ENCODE results near the gene UBE2H. TPM values are rescaled to one million over a fixed set of nuclear protein-coding genes. Genes with fewer than 3 reads are reported as not detected.

Gene UBE2H
- polyA plus RNA-seq, 5 donors = 64.4 to 89.4 (median 85.2) TPM

DNA sequence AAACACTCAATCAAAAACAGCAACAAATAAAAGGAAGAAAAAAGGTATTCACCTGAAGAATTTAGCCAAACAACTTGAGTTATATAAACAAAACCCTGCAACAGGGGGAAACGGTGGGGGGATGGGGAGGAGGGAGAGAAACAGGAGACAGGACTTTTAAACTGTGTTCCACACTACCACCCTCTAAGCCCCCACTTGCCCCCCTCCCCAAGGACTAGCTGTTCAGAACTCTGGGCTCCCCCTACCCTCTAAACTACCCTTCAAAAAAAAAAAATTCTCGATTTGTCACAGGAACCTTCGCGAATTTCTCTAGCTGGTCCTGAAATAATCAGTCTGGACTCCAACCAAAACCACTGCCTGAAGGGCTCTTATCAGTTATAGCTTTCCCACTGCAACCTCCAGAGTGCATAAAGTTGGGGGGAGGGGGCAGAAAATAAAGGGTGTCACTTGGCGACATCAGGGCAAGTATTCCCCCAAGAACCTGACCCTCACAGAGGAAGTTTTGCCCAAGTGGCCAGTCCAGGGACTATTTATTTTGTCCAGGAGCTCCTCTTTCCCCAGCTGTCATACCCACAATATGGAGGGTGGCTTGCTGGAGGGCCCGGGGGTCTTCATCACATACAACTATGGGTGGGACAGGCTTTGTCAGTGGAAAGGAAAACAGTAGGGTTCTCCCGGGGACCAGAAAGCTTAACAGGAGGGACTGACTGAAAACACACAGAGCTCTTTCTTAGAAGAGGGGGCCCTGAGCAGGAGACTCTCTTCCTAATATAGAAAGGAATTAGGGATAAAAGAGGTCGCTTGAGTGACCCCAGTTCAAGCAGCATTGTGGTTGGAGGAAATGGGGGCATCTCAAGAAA lies 1.3 kb downstream of the UBE2H start:
- DNase-seq = peak; percentile 45 to 55

DNA sequence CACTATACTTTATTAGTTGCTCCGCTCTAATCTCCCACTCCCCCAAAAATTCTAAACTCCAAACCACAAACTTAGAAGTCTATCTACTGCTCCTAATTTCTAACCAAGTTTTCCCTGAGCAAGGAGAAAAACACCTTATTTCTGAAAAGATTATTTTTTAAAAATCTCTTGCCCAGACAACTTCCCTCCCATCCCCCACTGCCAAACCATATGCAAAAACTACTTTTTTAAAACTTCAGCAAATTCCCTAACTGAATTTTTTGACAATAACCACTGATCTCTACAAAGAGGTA lies 1.9 kb downstream of the UBE2H start:
- DNase-seq = no peak

DNA sequence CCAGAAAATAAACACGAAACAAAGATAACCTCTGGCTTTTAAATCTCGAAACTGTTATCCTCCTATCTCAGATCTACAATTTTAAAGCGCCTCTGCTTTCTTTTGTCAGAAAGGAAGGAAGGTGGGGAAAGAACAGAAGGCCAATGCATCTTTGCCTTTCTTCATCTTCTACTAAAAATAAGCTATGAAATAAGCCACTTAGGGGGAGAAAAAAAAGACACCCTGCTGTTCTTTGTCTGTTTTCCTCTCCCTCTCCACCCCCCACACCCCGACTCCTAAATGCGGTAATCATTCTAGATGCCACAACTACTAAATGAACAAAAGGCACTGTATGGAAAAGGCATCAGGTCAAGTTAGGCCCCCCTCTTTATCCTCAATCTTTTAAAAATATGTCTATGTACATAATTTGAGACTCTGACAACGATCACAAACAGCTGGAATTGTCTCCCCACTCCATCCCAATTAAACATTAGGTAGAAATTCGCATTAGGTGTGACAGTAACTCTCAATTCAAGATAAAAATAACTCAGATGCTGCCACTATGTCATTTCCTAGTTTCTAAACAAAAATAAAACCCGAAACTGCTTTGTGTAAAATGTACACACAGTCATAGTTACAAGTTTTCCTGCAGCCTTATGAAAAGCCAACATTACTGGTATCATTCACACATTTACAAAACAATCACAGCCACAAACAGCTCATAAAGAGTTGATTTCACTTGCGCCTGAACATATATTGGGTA lies 2.4 kb downstream of the UBE2H start:
- DNase-seq = peak; percentile 35 to 44

DNA sequence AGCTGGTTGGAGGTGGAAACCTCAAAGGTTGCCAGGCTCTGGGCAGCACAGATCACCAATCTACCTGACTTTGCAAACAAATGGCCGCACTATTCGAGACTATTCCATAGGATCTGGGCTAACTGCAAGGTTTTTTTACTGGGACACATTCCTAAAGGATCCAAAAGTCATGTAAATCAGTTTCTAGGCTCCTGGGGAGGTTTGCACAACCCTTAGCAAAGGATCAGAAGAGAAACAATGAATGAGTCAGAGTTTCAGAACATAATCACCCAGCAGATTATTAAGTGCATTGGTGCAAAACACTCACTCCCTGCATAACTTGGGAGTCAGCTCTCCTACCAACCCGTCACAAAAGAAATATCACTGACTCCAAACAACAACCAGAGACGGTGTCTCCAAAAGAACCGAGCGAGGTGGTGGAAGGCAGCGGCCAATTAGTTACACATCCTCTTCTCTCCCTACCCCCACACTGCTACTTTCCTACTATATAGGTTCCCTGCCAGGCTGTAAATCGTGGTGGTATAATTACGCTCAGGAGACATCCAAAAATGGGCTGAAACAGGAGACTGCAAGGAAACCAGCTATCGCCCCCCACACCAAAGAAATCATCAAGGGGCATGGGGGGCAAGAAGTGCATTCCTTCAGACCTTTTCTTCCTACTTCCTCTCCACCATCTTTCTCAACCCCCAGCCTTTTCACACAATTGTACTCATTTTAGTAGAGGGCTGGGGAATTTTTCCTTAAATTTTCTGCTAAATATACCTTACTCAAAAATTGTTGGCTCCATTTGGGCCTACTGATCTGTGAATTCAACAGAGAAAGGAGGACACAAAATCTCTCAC lies 3.2 kb downstream of the UBE2H start:
- peak; percentile 28 to 45 for DNase-seq

DNA sequence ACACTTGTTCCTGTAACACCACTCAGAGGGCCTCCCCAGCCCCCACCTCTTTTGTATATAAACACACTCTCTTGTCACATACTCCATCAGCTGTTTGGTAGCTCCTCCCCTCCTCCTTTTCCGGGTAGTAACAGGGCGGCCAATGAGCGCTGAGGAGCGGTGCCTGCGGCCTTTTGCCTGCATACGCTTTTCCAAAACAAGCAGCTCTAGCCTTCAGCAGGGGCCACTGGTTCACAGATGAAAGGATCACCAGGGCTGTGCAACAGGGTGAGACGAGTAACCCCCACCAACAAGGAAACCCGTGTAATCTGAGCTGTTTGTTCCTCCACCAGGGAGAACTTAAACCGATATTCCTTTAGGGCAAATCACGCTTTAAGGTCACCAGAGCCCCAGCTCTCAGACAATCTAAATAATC lies 3.9 kb downstream of the UBE2H start:
- peak; percentile 88 to 92 for DNase-seq

DNA sequence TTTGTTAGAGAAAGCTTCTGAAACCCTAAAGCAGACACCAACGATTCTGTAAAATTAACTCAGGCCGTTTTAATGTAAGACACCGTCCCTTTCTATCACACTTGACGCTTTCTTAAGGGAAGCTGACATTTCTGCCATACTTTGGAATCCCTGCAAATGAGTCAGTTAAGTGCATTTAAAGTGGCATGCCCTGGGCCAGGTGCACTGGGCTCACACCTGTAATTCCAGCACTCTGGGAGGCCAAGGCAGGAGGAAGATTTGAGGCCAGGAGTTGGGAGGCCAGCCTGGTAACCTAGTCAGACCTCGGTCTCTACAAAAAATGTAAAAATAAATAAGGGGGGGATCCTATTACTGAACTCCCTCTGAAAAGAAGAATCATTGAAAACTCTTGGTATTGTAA lies 4.4 kb downstream of the UBE2H start:
- DNase-seq = no peak

DNA sequence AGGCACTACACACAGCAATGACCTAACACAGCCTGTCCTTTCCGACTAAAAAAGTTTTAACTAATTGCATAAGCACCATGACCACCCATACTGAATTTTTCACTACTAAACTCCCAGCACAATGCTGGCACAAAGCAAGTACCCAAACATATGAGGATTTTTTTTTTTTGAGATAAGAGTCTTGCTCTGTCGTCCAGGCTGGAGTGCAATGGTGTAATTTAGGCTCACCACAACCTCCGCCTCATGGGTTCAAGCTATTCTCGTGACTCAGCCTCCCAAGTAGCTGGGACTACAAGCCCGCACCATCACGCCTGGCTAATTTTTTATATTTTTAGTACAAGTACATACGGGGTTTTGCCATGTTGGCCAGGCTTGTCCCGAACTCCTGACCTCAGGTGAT lies 5.1 kb downstream of the UBE2H start:
- DNase-seq = peak in 1 of 2 donors; percentile 15

DNA sequence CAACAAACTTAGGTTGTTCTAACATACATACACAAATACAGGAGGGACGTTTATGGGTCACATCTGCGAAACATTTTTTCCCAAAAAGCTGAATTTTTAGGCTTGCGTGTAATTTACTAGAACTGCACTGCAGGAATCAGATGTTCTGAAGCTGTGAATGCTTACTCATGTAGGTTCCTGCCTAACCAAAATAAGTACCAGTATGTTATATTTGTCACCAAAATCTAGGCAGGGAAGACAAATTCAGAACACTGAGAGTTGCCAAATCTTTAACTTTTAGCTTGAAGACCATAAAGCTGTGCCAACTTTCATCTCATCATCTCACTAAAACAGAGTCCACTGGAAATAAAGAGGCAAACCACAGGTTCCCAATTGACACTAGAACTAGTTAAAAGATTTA lies 5.7 kb downstream of the UBE2H start:
- DNase-seq = no peak

DNA sequence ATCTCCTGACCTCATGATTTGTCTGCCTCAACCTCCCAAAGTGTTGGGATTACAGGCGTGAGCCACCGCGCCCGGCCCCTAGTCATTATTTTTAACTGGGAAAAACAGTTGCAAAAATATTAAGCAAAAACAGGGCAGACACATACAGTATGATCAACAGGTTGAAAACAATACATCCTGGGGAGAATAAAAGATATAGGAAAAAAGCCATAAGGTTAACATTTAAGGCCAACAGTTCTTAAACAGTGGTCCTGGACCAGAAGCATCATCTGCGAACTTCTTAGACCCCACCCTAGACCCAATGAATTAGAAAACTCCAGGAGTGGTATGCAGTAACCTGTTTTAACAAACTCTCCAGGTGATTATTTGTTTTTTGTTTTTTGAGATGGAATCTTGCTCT lies 6.5 kb downstream of the UBE2H start:
- DNase-seq = no peak

DNA sequence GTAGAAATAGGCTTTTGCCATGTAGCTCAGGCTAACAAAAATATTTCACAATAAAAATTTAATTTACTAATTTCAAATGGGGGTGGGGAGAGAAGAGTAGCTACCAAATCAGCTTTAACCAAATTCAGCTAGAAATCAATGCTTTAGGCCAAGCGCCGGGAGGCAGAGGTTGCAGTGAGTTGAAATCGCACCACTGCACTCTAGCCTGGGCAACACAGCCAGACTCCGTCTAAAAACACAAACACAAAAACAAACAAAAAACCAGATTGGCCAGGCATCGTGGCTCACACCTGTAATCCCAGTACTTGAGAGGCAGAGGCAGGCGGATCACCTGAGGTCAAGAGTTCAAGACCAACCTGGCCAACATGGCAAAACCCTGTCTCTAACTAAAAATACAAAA lies 9.4 kb downstream of the UBE2H start:
- DNase-seq = no peak

DNA sequence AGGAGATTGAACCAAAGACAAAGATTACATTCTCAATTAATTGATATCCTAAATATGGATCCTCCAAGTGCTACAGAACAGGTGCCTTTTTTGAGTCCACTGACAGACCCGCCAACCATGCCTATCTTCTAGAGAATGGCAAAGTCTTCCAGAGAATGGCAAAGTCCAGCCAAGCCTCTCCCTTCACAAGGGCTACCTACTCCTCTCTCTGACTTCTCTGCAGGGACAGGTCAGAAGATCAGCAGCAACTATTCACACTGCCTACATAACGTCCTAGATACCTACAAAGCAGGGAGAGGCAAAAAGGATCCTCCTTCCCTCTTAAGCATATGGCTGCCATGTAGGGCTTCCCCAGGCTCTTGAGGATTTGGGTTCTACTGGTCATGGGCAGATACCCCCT lies 12.4 kb downstream of the UBE2H start:
- no peak for DNase-seq

DNA sequence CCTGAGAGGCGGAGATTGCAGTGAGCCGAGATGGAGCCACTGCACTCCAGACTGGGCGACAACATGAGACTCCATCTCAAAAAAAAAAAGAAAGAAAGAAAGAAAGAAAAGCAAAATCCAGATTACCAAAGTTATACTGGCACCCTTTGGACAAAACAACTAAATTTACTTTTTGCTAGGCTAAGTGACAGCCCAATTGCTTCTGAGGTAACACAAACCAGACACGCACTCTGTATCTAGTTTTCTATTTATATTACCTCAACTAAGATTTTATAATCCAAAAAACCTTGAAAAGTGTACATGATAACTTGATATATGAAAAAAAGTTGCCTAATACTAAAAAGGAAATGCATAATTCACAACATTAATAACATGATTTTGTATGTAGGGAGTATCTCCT lies 12.9 kb downstream of the UBE2H start:
- DNase-seq = no peak

DNA sequence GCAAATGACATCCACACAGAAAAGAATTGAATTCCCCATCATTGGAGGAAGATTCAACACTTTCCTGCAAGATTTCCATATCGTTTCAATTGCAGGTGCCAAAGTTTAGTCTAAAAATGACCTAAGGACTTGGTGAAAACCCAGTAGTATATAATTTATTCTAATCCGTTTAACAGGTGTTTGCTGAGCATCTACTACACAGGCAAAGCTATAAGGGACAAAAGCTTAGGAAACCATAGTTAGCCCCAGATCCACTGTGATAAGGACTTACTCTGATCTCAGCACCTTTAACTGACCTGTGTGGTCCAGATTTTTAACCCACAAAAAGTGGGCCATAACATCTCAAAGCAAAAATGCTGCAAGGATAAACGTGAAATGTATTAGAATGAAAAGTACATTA lies 19.1 kb downstream of the UBE2H start:
- DNase-seq = no peak

DNA sequence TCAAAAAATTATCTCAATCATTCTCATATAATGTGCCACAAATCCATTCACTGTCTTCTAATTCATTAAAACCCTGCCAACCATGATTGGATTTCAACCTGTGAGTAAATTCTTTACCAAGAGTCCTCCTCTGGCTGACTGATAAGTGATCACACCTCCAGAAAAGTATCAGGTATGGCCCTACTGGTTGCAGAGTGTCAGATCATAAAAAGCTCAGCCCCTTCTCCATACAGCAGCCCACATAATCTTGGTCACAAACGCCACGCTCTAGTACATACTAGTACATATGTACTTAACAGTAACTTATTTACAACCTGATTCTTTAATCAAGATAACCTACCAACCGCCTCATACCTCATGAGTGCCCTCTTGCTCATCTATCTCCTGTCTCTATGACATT lies 26.1 kb downstream of the UBE2H start:
- DNase-seq = no peak

DNA sequence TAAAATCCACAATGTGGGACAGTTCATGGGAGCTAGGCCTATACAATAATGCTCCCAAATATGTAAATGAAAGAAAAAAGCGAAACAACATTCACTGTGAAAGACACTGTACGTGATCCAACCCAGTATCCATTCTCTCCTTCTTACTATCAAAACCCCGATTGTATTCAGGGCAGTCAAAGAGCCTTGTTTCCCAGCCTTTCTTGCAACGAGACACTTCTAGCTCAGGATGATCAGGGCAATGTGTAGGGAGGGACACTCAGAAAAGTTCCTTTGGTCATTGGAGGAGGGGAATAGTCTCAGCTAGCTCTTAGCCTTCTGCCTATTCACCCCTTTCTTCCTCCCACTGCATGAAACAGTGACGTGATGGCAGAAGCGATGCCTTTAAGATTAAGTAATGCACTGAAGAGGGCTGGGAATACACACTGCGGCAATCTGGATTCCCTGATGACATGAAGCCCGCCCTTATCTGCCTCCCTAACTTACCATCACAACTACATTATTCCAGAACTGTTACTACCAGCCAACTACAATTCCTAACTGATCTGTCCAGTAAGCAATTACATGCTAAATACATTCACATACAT lies 27.3 kb downstream of the UBE2H start:
- no peak for DNase-seq

DNA sequence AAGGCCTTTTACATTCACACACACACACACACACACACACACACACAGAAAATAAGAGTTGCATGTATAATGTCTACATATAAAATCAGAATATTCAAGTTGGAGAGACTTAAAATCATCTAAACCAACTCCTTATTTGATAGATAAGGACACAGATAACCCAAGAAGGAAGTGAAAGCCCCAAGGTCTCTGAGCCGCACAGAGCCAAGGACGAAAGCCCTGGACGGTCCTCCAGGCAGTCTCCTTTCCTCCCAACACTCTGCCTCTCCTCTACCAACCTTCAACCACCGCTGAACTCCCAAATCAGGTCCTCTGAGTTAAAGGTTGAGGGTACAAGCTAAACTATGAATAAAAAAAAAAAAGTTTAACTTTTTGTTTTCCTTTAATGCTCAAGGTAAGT lies 28.2 kb downstream of the UBE2H start:
- no peak for DNase-seq

DNA sequence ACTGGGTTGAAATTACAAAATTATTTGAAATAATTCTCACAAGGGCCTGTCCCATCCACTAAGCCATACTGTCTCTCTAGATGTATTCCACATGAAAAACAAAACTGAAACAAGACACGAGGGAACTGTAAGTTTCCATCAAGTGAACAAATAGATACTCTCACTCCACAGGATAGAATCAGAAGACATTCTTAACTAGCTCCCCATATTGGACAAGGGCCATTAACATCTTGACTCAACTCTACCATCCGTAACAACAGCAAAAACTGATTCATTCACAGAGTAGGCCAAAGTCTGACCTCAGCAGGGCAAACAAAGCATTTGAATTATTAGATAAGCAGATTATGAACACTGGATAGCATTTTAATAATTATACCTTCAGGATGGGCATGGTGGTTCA lies 29.1 kb downstream of the UBE2H start:
- DNase-seq = no peak

DNA sequence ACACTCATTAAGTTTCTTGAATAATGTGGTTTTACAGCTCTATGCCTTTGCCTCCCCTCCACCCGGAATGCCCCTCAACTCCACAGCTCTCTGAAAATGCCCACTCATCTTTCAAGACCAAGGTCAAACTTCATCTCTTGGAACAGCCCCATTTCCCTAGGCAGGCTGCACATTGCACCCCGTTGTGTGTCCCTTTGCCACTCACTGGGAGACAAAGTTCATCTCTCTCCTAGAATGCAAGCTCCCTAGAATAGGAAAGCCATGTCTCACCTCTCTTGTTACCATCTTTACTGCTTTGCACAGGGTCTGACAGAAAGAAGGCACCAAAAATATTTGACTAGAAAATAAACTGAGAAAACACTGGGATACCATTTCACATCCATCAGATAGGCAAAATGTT lies 33.3 kb downstream of the UBE2H start:
- DNase-seq = no peak

DNA sequence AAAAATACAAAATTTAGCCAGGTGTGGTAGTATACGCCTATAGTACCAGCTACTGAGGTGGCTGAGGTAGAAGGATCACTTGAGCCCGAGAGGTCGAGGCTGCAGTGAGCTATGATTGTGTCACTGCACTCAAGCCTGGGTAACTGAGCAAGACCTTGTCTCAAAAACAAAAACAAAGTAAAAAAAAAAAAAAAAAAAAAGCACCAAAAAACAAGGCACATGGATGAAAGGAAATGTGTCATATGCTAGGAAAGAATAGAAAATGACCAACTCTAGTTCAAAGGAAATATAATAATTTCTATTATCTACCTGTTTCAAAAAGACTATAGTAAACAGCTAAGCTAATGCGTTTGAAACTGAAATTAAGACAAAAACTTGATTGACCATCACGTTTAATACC lies 33.8 kb downstream of the UBE2H start:
- DNase-seq = no peak

DNA sequence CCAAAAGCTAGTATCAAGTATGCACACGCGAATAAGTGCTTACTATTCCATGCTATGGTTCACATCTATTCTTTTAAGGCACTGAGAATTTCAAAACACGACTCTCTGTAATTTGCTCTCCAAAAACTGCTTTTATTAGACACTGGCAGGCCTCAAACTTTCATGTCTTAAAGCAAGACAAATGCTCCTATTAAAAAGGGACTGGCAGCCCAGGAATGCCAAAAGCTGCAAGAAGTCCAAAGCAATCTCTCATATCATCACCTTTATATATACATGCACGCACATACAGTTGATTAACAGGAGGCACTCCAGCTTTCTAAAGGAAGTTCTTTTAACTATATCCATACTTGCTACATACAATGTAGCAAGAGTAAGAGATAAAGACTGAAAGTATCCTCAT lies 34.8 kb downstream of the UBE2H start:
- no peak for DNase-seq

DNA sequence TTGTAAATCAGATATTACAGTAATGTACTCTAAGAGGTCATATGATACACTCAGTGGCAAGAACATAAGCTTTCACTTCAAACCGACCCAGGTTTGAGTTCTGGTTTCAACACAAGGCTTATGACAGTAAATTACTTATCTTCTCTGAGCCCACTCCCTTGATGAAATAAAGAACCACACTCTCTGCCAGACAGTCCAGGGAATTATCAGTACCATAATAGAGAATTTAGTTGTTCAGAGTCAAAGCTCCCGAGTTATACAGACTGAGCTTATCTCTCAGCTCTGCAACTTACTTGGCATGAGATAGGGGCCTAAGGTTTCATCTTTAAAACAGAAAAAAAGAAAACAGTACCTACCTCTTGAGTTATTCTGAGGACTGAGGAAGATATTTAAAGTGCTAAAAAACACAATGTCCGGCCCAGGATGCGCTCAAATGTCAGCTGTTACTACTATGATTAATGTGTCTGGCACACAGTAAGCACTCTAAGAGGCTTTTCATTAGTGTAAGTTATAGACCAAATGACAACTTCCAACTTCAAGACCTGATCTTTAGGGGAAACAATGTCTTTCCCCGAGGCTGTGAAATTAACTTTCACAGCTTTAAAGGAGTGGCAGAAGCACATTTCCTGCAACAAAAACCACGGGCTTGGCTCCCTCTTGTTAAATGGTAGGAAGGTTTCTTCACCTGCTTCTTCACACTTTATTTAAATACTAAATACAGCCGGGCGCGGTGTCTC lies 38.1 kb downstream of the UBE2H start:
- no peak for DNase-seq

DNA sequence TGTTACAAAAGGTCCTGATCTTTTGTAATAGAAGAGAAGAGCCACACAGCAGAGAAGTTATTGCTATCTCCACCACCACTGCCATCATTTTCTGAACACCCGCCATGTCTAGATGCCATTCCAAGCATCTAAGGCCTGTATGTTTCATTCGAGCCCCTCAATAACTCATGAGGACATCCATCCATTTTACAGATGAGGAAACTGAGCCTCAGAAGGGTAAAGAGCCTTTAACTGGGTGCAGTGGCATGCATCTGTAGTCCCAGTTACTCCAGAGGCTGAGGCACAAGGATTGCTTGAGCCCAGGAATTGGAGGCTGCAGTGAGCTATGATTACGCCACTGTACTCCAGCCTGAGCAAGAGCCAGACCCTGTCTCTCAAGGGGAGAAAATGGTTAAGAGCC lies 39.3 kb downstream of the UBE2H start:
- DNase-seq = no peak

Data from right lung (tissue), 5 donors.